K562 (cell line): ENCODE results near the gene DRC1. TPM values are rescaled to one million over a fixed set of nuclear protein-coding genes. Genes with fewer than 3 reads are reported as not detected.
A peak's percentile ranks its signal among the peaks of the same experiment; 100 is the strongest.

ENCODE experiments used
- BRD9 ChIP-seq: fragments of 450-650 bp; IDR thresholded peaks from 2 replicates; pipeline ENCODE4 v1.6.1; 2018; ENCODE audit warnings: low read depth; ENCODE audit not compliant: partially characterized antibody
- CHD1 ChIP-seq: fragments of 200-600 bp; sonication (generic); IDR thresholded peaks from one replicate; pipeline ENCODE4 v1.6.1; 2012; ENCODE audit warnings: mild to moderate bottlenecking, moderate library complexity, low read length, inconsistent platforms
- EGR1 ChIP-seq: fragments of 450-650 bp; conservative IDR thresholded peaks from 2 replicates; pipeline ENCODE4 v1.6.1; 2017; ENCODE audit warnings: mild to moderate bottlenecking
- FIP1L1 ChIP-seq: fragments of 200-400 bp; formaldehyde crosslinking; IDR thresholded peaks from 2 replicates; pipeline ENCODE4 v1.6.1; 2018; ENCODE audit warnings: mild to moderate bottlenecking, low read depth, low read length; ENCODE audit not compliant: poor library complexity, severe bottlenecking
- FOXK2 ChIP-seq, 2 experiments: fragments of 450-650 bp; IDR thresholded peaks in 1 of 2; conservative IDR thresholded peaks in 1 of 2; 2 replicates each; pipeline ENCODE4 v1.6.1; 2016; ENCODE audit warnings: low read depth in 2 of 2, mild to moderate bottlenecking in 1 of 2
- GATA2 ChIP-seq: sonication (generic); formaldehyde crosslinking; IDR thresholded peaks from 2 replicates; pipeline ENCODE4 v1.4.0; 2020; ENCODE audit warnings: mild to moderate bottlenecking, missing genetic modification reagents
- HDAC3 ChIP-seq: fragments of 450-650 bp; IDR thresholded peaks from 2 replicates; pipeline ENCODE4 v1.6.1; 2018; ENCODE audit warnings: borderline replicate concordance, mild to moderate bottlenecking, moderate library complexity; ENCODE audit not compliant: partially characterized antibody
- HSF4 ChIP-seq: fragments of 250-450 bp; sonication (Bioruptor Pico); IDR thresholded peaks from 2 replicates; pipeline ENCODE4 v2.1.2; 2022; ENCODE audit warnings: mild to moderate bottlenecking, moderate library complexity, borderline replicate concordance
- MYC ChIP-seq, 2 experiments: fragments of 250-450 bp in 1 of 2; sonication (Bioruptor Pico) in 1 of 2; IDR thresholded peaks; 2 replicates each; pipeline versions ENCODE4 v1.5.1 to v1.6.1; 2012 to 2021; ENCODE audit warnings: low read depth in 2 of 2, borderline replicate concordance in 1 of 2, improper control_type of control experiment in 1 of 2, low read length in 1 of 2, mild to moderate bottlenecking in 1 of 2, moderate library complexity in 1 of 2
- NFE2L1 ChIP-seq: fragments of 450-650 bp; IDR thresholded peaks from 2 replicates; pipeline ENCODE4 v1.6.1; 2016; ENCODE audit warnings: missing genetic modification characterization, low read depth, mild to moderate bottlenecking, missing compliant biosample characterization, moderate library complexity, borderline replicate concordance
- NUFIP1 ChIP-seq: fragments of 450-650 bp; IDR thresholded peaks from 2 replicates; pipeline ENCODE4 v1.6.1; 2018; ENCODE audit not compliant: partially characterized antibody
- RB1 ChIP-seq: fragments of 450-650 bp; IDR thresholded peaks from 2 replicates; pipeline ENCODE4 v1.6.1; 2017; ENCODE audit warnings: low read depth, mild to moderate bottlenecking
- RBM15 ChIP-seq: fragments of 200-400 bp; formaldehyde crosslinking; IDR thresholded peaks from 2 replicates; pipeline ENCODE4 v1.6.1; 2018; ENCODE audit warnings: mild to moderate bottlenecking, low read length, moderate library complexity; ENCODE audit not compliant: insufficient read depth
- RCOR1 ChIP-seq, 2 experiments: IDR thresholded peaks; 2 replicates each; pipeline ENCODE4 v1.6.1; 2012; ENCODE audit warnings: low read depth in 2 of 2, low read length in 2 of 2, borderline replicate concordance in 1 of 2, improper control_type of control experiment in 1 of 2
- RUNX1 ChIP-seq: sonication (generic); IDR thresholded peaks from 2 replicates; pipeline ENCODE4 v1.6.1; 2016; ENCODE audit warnings: antibody characterized with exemption, low read depth
- ZFP30 ChIP-seq: fragments of 250-450 bp; sonication (Bioruptor Pico); IDR thresholded peaks from 2 replicates; pipeline ENCODE4 v1.8.0; 2022; ENCODE audit warnings: moderate library complexity, mild to moderate bottlenecking, inconsistent platforms, borderline replicate concordance
- ZNF133 ChIP-seq: fragments of 250-450 bp; sonication (Bioruptor Pico); IDR thresholded peaks from 2 replicates; pipeline ENCODE4 v1.4.0; 2020; ENCODE audit warnings: mild to moderate bottlenecking
- ZNF175 ChIP-seq: fragments of 200-800 bp; sonication (Bioruptor generic); IDR thresholded peaks from 2 replicates; pipeline ENCODE4 v1.6.1; 2016; ENCODE audit warnings: low read depth, mild to moderate bottlenecking, missing genetic modification characterization, missing compliant biosample characterization
- polyA plus RNA-seq, 8 experiments: library from polyadenylated mRNA; depleted of rRNA in 4 of 8; stranded (reverse) in 5 of 8; unstranded in 3 of 8; fragments of >200 nt; fragmentation: Nextera tagmentation in 2 of 8; fragmentation: Illumina TruSeq in 1 of 8; extraction: Ambion mirVana in 2 of 8; extraction: Trizol in 1 of 8; gene quantifications; 2 replicates each; pipeline versions ENCODE4 v1.2.1 to v1.2.3, GENCODE V29; 2011 to 2014; ENCODE audit warnings: inconsistent platforms in 1 of 8, missing spikeins in 1 of 8
- total RNA-seq, 7 experiments: library from RNA; depleted of rRNA in 6 of 7; stranded (reverse); fragments of >200 nt in 6 of 7; fragmentation: Illumina TruSeq in 2 of 7; extraction: Trizol in 2 of 7; gene quantifications; 2 replicates each; pipeline versions ENCODE4 v1.2.1 to v1.2.3, GENCODE V29; 2011 to 2021; ENCODE audit warnings: low replicate concordance in 1 of 7
- TF ChIP-seq, protein P1 (sequence below): fragments of 200-800 bp; sonication (Bioruptor generic); IDR thresholded peaks from 2 replicates; pipeline ENCODE4 v1.6.1; 2017; ENCODE audit warnings: missing genetic modification characterization, missing compliant biosample characterization
- TF ChIP-seq, protein P2 (sequence below): fragments of 250-450 bp; sonication (Bioruptor Pico); IDR thresholded peaks from 2 replicates; pipeline ENCODE4 v1.4.0; 2020; ENCODE audit warnings: mild to moderate bottlenecking, moderate library complexity
- TF ChIP-seq, protein P3 (sequence below): fragments of 450-650 bp; IDR thresholded peaks from 2 replicates; pipeline ENCODE4 v1.7.0; 2016; ENCODE audit warnings: borderline replicate concordance

DRC1 gene
- total and polyA plus RNA-seq, 9 of the 15 experiments (the other 6 are each of a cell fraction or from before 2014, with no cell fraction given): 0.07 to 0.10 TPM; not detected in 7

DNA sequence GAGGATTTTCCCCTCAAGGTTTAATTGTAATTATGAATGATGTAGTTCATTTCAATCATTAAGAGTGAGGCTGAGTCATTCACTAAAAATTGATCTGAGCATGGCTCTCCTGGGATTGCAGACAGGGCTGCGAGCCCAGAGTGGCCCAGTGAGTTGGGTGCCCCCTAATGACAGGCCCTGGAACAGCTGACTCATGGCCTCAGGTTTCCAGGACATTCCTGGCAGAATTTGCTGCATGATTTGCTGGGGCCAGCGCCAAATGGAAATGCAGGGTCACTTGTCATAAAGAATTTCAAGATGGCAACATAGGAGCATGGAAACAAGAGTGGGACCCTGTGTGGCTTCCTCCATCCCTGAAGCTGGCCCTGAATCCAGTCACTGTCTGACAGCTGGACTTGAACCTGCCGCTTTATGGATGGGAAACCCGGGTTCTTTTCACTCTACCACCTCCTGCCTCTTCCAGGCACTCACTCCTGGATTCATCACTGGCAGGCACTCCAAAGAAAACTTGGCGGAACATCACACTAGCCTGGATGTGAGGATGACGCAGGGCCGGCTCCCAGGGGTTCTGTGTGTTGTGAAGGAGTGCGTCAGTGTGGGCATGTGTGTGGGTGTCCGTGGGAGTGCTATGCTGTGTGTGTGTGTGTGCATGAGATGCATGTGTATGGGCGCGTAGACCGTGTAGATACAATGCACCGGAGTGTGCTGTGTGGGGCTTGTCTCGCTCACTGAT lies 61.0 kb downstream of the DRC1 start (continued):
- TF ChIP-seq, protein P1, sequence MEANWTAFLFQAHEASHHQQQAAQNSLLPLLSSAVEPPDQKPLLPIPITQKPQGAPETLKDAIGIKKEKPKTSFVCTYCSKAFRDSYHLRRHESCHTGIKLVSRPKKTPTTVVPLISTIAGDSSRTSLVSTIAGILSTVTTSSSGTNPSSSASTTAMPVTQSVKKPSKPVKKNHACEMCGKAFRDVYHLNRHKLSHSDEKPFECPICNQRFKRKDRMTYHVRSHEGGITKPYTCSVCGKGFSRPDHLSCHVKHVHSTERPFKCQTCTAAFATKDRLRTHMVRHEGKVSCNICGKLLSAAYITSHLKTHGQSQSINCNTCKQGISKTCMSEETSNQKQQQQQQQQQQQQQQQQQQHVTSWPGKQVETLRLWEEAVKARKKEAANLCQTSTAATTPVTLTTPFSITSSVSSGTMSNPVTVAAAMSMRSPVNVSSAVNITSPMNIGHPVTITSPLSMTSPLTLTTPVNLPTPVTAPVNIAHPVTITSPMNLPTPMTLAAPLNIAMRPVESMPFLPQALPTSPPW: no peak
- no peak for TF ChIP-seq ZFP30 (CRISPR knock-in tag)
- peak; percentile 87 for TF ChIP-seq EGR1
- no peak for TF ChIP-seq CHD1
- TF ChIP-seq RB1: peak; percentile 56; the same call in 1 of the 2 replicates
- no peak for TF ChIP-seq FOXK2 (conservative IDR thresholded peaks at IDR 0.05 in 1 of 2, IDR thresholded peaks at IDR 0.05 in 1 of 2; ENCODE audit: low read depth in 2 of 2)
- TF ChIP-seq NFE2L1 (tag): peak; percentile 60
- no peak for TF ChIP-seq RUNX1
- TF ChIP-seq HSF4 (CRISPR knock-in tag): no peak
- TF ChIP-seq MYC (IDR thresholded peaks at IDR 0.05; ENCODE audit: low read depth, low read length): peak; percentile 49; the same call in 1 of the 2 replicates
- TF ChIP-seq MYC (CRISPR knock-in tag; IDR thresholded peaks at IDR 0.05; ENCODE audit: borderline replicate concordance, low read depth): no peak
- TF ChIP-seq BRD9: no peak
- no peak for TF ChIP-seq FIP1L1
- TF ChIP-seq NUFIP1: no peak
- TF ChIP-seq GATA2: no peak
- peak in 1 of 2 experiments; percentile 61; a peak in 1 of 4 replicates for TF ChIP-seq RCOR1 (IDR thresholded peaks at IDR 0.05; ENCODE audit: borderline replicate concordance in 1 of 2, low read depth in 2 of 2, low read length in 2 of 2)
- TF ChIP-seq, protein P2, sequence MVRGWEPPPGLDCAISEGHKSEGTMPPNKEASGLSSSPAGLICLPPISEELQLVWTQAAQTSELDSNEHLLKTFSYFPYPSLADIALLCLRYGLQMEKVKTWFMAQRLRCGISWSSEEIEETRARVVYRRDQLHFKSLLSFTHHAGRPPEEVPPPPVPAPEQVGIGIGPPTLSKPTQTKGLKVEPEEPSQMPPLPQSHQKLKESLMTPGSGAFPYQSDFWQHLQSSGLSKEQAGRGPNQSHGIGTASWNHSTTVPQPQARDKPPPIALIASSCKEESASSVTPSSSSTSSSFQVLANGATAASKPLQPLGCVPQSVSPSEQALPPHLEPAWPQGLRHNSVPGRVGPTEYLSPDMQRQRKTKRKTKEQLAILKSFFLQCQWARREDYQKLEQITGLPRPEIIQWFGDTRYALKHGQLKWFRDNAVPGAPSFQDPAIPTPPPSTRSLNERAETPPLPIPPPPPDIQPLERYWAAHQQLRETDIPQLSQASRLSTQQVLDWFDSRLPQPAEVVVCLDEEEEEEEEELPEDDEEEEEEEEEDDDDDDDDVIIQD (CRISPR knock-in tag): no peak
- TF ChIP-seq ZNF175 (CRISPR knock-in tag): no peak
- TF ChIP-seq, protein P3, sequence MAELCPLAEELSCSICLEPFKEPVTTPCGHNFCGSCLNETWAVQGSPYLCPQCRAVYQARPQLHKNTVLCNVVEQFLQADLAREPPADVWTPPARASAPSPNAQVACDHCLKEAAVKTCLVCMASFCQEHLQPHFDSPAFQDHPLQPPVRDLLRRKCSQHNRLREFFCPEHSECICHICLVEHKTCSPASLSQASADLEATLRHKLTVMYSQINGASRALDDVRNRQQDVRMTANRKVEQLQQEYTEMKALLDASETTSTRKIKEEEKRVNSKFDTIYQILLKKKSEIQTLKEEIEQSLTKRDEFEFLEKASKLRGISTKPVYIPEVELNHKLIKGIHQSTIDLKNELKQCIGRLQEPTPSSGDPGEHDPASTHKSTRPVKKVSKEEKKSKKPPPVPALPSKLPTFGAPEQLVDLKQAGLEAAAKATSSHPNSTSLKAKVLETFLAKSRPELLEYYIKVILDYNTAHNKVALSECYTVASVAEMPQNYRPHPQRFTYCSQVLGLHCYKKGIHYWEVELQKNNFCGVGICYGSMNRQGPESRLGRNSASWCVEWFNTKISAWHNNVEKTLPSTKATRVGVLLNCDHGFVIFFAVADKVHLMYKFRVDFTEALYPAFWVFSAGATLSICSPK: no peak
- TF ChIP-seq HDAC3: no peak
- TF ChIP-seq RBM15: no peak
- TF ChIP-seq ZNF133 (CRISPR knock-in tag): no peak
